ENCODE results near the gene LNX2.

Gene LNX2

DNA sequence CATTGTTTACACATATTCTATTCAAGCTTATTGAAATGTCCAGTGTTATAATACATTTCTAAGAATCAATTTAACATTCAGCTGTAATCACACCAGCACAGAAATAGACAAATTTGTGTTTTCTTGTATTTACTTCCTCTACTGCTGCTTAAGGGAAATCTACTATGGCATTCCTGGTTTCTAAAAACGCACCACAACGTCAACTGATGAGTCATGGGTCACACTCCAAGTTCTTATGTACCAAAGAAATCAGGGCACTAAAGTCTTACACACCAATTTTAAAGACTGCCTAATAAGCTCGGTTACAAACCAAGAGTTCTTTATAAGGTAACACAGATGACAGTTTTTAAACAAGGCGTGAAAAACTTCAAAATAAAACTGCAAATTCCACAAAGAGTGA is 13.2 kb downstream of the LNX2 start:
- DNase-seq (ENCODE audit: low spot score): no peak

DNA sequence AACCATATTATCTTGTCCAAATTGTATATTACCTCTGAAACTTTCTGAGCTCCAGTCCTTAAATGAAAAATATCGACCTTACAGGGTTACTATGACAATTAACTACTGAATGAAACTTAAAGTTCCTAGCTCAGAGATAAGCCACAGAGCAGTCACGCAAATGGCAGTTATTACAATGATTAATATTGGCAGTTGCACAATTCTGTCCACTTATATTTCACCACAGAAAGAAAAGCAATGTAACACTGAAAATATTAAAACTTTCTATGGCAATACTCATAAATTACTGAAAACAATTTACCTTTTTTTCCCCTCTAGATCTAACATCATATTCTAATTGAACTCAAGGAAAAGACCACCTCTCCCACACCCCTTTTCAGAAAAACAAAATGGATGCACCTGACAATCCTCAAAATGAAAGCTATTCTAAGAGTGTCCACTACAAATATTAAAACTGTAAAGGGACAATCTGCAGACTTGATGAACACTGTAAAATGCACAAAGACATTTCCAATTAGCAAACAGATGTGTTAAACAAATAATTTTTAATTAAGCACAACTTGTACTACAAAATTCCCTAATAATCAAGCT is 14.6 kb downstream of the LNX2 start:
- DNase-seq (ENCODE audit: low spot score): no peak

DNA sequence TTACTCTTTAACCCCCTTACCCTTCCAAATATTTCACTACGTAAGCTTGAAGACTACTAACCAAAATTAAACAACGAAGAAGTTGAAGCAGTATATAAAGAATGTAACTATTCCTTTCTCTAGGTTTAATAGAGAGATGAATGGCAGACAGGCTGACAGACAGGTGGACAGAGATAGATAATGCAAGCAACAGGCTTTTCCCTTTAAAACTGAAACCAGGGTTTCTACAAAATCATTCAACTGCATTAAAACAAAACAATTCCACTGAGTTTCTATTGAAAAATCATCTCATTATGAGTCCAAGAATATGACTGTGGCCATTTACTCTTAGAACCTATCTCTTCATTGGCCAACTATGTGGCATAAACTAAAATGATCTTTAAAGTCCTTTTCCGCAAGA is 15.2 kb downstream of the LNX2 start:
- no peak for DNase-seq (ENCODE audit: low spot score)

DNA sequence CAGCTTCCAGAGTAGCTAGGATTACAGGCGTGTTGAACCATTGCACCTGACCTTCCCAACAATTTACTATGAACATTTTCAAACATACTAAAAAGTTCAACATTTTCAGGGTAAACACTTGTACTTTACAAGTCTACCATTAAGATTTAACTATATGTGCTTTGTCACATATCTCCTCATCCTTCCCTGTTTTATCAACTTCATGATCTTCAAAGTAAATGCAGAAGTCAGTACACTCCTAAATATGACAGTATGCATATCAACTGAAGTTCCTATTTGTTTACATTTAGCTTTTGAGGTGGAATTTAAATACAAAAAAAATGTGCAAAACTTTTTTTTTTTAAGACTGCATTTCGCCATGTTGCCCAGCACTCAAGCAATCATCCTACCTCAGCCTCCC is 18.5 kb downstream of the LNX2 start:
- no peak for DNase-seq (ENCODE audit: low spot score)

DNA sequence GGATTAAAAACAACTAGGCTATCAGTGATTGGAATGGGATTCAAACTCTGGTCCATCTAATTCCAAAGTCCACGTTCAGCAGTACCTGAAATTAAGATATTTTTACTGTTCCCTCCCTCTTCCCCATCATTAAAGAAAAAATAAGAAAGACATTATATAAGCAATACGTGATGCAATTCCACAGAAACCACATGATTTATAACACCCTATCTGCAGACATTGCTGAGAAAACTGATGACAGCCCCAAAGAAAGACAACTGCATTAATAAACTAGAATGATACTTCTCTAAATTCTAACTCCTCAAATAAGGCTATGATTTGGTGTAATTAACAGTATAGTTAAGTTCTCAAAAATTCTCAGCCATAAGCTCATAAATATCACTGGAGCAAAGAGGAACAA is 19.1 kb downstream of the LNX2 start:
- DNase-seq (ENCODE audit: low spot score): no peak

DNA sequence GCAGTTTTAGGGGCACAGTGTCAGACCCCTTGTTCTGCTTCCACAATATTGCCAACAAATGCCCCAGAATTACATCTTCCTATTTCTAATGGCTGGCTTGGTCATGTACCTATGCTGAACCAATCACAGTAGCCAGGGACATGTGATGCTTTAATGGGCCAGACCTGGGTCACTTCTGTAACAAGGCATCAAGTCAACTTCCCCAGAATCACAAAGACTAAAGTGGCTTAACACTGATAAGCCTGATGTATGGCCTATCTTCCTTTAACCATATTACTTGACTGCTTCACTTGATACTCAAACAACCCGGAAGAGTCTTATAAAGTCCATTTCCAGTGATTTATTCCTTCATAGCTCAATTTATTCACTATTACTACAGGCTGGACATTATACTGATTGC is 19.6 kb downstream of the LNX2 start:
- DNase-seq (ENCODE audit: low spot score): no peak

DNA sequence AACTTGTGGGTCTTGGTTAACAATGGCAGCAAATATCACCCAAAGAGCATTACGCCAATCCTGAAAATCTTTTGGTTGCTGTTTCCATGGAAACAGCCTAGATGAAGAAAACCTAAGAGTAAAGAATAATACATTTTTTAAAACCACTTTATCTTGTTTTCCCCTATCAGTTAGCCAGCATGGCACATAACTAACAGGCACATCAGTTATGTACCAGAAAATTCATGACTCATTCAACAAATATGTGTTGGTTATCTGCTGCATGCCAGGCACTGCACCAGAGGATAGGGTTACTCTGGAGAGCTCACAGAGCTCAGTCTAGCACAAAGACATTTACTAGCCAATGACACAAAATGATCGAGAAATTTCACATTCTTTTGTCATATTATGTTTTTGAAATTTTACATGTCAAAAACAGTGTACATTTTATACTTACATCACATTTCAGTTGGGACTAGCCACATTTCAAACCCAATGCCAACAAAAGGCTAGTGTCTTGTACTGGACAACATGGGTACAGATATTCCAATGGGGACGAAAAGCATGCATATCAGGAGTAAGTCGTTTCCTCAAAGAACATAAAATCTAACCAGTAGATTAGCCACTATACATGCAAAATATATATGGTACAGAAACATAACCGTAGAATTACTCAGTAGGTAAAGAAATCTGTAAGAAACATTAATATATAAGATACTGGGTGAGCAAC is 20.3 kb downstream of the LNX2 start:
- no peak for DNase-seq (ENCODE audit: low spot score)

DNA sequence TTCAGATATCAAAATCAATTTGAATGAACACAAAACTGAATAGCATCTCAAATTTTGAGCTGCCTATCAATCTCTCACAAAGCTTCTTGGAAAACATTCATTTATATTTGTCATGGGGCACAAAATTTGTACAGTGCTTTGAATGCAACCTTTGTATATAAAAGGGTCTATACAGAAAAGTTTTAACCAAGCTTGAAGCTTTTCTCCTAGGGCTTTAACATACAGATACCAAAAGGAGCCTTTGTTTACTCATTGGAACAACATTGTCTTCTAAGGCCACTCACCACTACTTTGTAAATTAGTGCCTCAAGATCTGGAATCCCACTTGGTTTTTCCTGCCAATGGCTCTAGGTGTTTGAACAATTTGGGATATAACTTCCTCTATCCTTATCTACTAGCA is 21.2 kb downstream of the LNX2 start:
- no peak for DNase-seq (ENCODE audit: low spot score)

DNA sequence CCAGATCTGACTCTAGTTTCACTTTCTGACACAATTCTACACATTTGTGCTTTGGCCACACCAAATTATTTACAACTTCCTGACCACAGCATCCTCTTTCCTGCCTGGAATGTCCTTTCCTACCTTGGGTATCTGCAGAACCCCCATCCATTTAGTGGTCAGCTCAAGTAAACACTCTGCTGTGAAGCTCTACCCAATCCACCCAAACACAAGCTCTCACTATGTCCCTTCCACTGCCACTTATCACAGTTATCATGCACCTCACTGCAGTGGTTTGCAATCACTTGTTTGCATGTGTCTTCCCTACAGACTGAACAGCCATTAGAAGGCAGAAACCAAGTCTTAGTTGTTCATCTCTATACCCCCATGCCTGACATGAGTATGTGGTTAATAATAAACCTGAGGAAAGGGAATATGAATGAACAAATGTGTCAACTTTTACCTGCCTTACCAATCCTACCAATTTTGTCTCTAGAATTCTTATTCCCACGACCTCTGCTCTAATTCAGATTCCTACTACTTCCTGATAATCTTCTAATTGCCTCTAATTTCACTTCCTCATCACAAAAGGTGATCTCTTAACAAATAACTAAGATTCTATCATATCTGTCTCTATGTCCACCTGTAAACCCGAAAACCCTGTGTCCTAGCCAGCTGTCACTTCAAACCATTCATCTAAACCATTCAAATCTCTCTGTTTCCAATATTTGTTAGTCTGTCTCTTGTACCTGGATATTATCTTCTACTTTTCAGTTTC is 25.1 kb downstream of the LNX2 start:
- no peak for DNase-seq (ENCODE audit: low spot score)

DNA sequence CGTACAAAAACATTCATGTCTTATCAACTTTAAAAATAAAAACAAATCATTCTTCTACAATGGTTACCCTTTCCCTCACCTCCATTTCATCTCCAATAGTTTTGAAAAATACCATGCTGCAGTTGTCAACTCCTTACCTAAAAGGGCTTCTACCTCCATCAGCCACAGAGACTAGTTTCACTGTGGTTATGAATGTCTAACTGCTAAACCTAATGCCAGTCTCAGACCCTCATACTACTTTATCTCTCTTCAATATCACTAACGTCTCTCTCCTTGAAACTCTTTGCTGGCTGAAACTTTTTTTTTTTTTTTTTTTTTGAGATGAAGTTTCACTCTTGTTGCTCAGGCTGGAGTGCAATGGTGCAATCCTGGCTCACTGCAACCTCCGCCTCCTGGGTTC is 27.1 kb downstream of the LNX2 start:
- DNase-seq (ENCODE audit: low spot score): no peak

DNA sequence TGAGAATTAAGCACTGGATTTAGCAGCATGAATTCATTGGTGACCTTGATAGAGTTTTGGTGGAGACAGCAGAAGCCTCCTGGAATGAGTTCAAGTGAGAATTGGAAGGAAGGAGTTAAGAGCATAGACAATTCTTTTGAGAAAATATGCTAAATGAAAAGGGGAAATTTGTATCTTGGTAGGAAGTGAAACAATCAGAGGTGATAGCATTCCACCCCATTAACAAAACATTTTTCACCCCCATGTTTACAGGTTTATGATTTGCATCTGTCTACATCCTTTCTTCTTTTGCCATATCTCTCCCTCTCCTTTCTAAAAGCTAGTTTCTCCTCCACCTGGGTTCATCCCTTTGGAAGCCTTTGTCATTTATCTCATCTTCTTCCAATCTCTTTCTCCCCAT is 27.5 kb downstream of the LNX2 start:
- no peak for DNase-seq (ENCODE audit: low spot score)

DNA sequence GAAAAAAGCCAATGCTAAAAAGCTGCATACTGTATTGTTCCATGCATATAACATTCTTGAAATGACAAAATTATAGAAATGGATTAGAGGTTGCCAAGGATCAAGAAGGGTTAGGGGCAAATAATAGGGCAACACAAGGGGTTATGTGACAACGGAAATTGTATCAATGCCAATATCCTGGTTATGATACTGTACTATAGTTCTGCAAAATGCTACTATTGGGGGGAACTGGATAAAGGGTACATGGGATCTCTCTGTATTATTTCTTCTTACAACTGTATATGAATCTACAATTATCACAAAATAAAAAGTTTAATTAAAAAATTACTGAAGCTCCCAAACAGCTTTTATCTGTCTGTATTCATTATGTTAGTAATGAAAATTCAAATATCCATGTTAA is 31.9 kb downstream of the LNX2 start:
- DNase-seq (ENCODE audit: low spot score): no peak

DNA sequence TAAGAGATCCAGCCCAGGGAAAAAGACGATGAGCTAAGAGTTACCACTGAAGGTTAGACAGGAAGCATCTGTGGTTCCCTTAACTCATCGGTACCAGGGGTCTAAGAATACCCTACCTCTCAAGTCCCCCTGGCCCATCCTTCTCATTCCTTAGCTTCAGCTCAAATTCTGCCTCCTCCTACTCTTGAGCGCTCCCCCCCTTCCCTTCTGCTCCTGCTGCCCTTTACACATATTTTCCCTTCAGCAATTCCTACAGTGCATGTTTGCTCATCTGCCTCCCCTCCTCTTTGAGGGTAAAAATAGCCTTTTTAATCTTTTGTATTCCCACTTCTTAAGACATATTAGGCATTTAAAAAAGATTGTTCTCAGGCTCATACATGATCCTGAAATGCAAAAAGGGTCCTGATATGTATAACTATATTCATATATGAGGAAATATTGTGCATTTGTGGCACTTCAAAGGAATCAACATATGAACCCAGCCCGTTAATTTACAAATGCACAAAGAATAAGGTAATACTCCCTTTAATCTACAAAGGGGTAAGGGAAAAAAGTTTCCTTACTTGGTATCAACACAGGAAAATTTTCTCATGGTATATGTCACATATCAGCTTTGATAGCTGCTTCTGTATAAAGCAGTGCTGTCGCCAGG is 33.1 kb downstream of the LNX2 start:
- DNase-seq (ENCODE audit: low spot score): no peak

DNA sequence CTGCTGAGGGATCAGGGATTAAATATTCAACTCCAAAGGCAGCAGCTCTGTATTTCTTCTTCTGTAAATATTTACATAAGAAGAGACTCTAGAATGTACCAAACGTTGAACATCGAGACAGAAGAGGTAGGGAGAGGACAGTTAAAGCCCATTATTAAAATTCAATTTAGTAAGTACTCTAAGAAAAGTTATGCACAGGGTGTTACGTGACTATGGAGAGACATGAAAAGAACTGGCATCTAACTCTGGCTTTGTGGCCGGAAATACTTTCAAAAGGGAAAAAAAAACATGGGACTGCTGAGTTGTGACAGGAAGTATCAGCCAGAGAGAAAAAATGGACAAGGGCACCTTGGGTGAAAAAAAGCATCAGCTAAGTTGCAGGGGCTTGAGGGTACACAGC is 36.7 kb downstream of the LNX2 start:
- no peak for DNase-seq (ENCODE audit: low spot score)

DNA sequence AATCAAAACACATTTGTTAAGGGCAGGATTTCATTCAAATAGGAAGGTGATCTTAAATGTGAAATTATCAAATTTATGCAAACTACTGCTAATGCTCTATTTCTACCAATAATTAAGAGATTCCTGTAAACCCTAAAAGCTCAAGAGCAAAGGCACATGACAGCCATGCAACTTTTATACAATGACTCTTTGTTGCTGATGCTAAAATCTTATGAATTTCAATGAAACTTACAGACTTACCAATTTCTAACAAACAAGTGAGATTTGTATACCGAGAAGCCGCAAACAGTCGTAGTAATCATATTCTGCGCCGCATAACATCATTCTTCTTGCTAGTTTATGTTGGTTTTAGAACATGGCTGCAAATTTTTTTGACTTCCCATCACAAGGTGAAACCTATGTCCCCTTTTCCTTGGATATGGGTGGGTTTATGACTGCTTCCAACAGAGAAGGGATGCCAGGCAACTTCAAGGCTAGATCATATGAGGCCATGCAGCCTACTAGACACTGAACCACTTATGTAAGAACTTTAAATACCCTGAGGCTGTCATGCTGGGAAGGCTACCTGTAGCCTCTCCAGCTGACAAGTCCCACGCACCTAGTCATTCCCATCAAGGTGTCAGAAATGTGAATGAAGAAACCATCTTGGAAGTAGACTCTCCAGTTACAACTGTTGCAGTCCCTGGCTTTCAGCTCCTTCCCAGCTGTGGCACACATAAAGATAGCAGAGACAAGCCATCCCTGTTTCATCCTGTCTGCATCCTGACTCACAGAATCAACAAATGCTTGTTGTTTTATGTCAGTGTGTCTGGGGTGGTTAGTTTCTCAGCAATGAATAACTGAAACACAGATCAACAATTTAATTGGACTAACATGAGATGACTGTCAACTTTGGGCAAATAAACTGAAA is 42.0 kb downstream of the LNX2 start:
- no peak for DNase-seq (ENCODE audit: low spot score)

DNA sequence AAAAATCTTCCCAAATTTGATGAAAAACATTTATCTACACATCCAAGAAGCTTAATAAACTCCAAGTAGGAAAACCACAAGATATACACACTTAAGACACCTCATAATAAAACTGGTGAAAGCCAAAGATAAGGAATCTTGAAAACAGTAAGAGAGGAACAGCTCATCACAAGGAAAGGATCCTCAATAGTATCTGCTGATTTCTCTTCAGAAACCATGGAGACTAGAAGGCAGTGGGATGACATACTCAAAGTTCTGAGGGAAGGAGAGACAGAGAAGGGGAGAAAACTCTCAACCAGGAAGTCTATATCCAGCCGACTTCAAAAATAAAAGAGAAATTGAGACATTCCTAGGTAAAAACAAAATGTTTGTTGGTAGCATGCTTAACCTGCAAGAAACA is 45.7 kb downstream of the LNX2 start:
- DNase-seq (ENCODE audit: low spot score): no peak

DNA sequence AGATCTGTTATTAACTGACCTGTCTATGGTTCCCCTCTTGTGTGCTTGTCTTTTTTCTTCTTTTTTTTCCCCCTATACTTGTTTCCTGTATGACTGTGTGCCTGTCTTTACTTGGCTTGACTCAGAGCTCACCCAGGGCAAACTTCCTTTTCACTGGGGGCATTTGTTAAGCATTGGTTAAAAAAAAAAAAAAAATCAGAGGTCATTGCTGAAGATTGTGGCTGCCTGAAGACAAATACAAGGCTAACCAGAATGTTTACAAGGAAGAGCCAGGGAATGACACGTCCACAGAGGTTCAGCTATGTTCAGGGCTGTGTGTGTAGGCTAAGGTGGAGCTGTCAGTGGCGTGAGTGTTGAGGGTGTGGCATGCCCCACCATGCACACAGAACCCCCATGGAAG is 47.1 kb downstream of the LNX2 start:
- no peak for DNase-seq (ENCODE audit: low spot score)

DNA sequence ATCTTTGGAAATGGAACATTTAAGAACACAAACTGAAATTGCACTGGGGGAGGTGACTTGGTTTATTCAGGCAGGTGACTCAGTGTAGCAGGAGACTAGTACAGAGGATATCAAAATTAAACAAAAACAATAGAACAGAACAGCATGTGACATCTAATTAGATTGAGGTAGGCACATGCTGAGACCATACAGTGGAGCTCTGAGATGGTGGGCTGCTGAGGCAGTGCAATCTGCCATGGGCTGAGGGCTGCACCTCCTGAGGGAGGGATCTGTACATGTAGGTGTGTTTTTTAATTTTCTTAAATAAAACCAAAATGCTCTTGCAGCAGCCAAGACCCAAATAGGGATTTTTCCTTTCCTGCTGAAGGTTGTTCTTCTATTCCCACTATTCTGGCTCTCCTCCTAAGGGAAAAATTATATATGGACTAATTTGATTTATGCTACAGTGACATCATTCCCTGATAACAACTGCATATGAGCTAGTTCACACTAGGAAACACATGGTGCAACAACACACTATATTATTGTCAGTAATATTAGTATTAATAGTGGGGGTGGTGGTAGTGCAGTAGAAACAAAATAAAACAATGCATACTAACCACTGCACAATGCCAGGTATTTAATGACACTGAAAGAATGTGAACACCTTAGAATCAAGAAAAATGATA is 48.0 kb downstream of the LNX2 start:
- DNase-seq (ENCODE audit: low spot score): peak; percentile 7

DNA sequence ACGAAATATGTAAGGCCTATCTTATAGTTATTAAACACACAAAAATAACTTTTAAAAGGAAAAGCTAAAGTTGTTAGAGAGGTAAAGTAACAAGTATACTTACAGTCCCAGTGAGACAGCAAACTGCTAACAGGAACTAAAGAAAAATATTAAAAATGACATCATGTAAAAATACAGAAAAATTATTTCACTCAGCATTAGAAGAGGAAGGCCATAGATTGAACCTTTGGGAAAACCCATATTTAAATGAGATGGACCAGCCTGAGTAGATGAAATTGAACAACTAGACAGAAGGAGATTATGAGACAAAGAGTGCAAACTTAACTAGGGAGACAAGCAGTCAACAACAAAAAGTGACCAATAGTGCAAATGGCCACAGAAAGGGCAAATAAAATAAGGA is 49.4 kb downstream of the LNX2 start:
- DNase-seq (ENCODE audit: low spot score): no peak

DNA sequence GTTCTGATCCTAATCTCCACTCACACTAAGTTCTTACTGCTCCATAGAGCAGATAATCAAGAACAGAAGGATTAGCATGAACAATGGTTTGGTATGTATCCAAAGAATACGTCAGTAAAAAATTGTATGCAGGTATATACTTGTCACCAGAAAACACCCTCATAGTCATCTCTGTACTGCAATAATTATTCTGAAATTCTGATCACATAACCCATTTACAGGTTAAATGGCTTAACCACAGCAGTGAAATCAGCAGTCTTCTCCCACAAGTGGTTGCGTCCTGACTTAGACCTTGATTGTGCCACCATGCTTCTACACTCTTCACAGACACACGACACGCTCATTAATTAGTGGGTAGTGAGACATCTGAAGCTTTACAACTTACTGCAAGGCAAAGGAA is 50.9 kb downstream of the LNX2 start:
- no peak for DNase-seq (ENCODE audit: low spot score)

DNA sequence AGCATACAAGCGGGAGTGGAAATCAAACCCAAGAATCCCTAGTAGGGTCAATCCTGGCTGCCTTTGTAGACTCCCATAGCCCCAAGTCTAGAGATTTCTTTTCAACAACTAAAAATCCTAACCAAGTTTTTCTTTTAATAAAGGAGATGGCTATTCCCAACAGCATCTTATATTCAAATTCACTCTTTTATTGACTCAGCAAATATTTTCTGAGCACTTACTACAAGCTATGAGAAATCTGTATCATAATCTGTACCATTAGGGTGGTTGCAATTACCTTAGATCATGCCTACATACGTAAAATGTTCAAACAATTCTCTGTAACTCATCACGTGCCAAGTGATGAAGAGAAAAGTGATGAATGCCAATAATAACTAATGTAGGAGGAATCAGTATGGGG is 54.5 kb downstream of the LNX2 start:
- no peak for DNase-seq (ENCODE audit: low spot score)
